ENCODE data around the gene TM4SF1.
A peak's percentile ranks its signal among the peaks of the same experiment; 100 is the strongest.

TM4SF1 gene, protein sequence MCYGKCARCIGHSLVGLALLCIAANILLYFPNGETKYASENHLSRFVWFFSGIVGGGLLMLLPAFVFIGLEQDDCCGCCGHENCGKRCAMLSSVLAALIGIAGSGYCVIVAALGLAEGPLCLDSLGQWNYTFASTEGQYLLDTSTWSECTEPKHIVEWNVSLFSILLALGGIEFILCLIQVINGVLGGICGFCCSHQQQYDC

DNA sequence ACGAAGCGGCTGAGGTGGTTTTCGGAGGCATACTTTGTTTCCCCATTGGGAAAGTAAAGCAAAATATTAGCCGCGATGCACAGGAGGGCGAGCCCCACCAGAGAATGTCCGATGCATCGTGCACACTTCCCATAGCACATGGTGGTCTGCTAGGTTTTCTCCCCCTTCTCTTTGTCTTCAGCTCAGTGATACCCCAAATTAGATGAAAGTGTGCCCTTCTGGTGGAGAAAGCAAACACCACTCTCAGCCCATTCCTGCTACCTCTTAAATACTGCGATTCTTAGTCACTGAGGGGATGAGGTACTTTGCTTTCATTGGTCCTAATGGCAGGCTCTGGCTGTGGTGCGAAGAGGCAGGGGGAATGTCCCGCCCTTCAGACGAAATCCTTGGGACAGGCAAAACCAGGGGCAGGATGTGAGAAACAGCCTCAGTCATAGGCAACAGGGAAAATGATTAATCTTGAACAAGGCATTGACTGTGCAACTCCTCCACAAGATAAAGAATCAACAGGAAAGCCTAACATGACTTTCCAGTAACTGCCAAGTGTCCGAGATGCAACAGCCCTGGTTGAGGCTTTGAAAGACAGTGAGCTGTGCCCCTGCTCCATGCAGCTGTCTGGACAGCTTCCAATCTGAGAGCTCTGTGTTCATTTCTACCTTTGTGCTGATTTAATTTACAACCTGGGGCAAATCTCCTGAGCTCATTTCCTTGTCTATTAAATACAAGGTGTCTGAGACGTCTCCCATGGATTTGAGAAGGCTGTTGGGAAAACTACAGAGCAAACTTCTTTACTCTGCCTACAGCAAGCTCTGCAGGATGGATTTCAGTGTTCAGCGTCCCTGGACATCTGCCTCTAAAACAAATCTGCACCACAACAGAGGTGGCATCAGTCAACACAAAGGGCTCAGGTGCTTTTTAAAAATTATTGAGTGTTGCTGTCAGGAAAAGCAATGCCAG is at the start of gene TM4SF1:
TM4SF1 (minus strand) TSS at position 242 of the 957 bp plus-strand sequence; CDS start at position 140, 102 bp downstream.
- DNase-seq (ENCODE audit: low read depth): peak; percentile 92

DNA sequence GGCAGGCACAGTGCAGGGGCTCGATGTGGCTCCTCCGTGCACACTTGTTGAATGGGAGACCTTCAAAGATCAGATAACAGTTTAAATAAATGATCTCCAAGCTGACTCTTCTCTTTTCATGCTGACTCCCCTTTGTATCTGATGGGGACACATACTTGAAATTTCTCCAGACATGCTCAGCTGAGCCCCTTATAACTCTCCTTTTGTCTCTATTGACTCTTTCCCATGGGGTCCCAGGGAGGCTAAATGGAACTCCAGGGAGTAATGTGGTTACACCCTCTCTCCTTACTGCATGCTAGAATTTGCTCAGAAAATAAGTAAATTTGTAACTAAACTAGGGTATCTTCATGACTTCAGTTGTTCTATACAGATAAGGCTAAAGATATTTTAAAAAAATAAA is 48.9 kb upstream of the TM4SF1 start:
- no peak for DNase-seq (ENCODE audit: low read depth)

DNA sequence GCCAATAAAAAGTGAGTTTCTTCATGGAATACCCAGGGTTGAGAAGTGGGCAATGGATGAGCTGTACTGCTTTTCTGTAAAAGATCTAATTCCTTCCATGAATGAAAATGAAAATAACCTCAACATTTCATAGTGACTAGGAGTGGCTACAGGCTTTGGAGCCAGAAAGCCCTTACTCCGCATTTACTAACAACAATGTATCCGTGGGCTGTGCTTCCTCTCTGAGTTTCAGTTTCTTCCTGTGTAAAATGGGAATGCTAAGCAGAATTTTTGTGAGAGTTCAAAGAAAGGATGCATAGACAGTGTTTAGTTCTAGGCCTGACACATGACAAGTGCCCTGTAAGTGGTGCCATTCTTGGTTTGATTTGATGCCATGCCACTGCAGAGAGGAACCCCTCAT is 47.5 kb upstream of the TM4SF1 start:
- no peak for DNase-seq (ENCODE audit: low read depth)

DNA sequence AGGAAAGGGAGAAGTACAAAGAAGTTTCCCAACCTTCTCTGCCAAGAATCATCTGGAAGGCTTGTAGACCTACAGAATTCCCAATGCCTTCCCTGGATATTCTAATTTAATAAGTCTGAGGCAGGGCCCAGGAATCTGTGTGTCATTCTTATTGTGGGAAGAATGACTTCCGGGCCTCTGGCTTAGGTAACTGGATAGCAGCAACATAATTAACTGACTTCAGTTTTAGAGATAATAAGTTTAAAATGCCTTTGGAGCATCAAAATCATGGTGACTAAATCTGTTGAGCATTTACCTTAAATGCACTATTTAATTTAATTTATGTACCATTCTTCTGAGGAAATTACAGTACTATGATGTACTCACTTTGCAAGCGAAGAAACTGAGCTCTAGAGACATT is 44.3 kb upstream of the TM4SF1 start:
- DNase-seq (ENCODE audit: low read depth): no peak

DNA sequence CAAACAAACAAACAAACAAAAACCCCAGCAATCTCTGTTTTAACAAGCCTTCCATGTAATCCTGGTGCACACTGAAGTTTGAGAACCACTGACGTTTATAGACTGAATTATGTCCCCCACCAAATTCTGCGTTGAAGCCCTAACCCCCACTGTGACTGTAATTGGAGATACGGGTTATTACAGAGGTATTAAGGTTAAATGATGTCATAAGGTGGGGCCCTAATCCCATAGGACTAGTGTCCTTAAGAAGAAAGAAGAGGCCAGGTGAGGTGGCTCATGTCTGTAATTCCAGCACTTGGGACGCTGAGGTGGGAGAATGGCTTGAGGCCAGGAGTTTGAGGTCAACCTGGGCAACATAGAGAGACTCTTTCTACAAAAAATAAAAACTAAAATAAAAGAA is 42.4 kb upstream of the TM4SF1 start:
- no peak for DNase-seq (ENCODE audit: low read depth)

DNA sequence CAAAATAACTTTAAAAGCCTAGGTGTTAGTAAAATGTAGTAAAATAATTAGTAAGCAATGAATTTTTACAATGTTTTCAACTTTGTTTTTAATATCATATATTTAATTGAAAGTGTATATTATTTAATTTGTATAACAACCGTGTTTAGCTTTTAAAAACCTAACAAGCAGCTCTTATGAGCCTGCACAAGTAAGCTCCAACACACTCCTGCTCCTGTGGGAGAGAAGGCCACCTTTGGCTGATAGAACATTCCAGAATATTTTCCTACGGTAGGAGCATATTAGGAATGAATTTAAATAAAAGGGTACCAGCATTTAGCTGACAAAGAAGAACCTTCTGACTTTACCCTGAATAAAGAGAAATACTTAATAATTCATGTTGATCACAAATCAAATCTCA is 40.3 kb upstream of the TM4SF1 start:
- DNase-seq (ENCODE audit: low read depth): no peak

DNA sequence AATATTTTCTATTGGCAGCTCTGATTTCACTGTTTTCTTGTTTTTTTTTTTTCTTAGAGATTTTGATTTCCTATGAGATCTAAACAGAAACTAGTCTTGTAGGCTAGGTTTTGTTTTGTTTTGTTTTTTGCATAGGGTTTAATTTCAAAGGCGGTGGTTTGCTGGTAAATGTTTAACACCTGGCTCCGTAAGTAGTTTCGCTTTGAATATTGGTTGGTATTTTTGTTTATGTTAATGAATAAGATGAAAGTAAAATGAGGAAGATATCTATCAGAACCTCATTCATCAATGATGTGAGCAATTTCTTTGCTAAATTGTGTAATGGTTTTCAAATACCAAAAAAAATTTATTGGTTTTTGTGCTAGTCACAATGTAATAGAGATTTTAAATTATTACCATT is 39.7 kb upstream of the TM4SF1 start:
- no peak for DNase-seq (ENCODE audit: low read depth)

DNA sequence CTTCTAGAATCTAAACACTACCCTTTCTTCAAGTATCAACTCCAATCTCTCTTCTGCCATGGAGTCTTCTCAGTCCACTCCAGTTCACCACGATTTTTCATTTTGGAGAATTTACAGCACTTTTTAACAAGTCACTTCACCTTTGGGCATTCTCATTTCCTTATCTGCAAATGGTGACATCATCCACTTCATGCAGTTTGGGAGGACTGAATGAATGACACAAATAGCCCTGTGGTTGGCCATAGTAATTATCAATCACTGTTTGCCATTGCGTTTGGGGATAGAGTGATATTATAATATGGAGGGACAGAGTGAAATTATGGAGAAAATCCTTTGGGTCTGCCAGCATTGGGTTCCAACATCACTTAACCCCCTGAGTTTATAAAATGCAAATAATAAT is 38.0 kb upstream of the TM4SF1 start:
- no peak for DNase-seq (ENCODE audit: low read depth)

DNA sequence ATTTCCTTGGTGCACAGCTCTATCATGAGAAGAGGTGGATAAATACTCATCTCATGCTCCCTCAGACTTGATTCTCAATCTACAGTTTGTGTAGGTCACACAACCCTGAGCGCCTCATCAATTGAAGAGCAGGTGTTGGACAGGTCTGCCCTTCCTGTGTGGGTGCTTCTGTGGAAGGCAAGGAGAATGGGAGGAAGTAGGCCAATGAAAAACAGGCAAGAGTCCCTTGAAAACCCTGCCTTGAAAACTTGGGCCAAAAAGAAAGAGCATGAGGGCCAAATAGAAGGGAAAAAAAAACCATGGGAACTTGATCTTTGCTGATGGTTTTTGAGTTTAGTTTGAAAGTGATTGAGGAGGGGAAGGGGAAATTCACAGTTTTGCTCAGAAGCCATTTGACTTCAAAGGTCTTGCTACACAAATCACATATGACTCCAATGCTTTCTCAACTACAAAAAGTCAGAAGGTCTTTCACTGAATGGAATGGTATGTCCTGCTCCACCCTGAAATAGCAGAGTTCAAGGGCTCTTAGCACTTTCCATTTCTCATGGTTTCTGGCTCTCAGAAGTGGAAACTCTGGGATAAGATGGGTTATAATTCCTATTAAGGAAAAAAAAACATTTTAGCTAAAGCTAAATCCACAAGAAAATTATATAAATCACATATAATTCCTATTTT is 37.2 kb upstream of the TM4SF1 start:
- DNase-seq (ENCODE audit: low read depth): no peak

DNA sequence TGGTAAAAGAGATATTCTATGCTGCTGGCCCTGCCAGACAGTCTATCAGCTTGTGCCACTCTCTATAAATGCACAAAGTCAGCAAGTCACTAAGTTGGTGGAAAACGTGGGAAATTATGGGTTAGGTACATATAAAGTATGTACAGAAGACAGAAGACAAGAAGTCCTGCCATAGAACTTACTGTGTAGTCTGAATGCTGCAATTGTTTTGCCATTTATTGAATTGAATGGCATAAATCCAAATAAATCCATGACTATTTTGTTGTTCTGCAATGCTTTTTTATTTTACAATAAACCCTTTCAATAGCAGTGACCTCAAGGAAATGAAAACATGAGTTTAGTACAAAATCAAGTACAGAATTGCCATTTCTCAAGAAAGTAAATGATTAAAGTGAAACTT is 34.1 kb upstream of the TM4SF1 start:
- no peak for DNase-seq (ENCODE audit: low read depth)

DNA sequence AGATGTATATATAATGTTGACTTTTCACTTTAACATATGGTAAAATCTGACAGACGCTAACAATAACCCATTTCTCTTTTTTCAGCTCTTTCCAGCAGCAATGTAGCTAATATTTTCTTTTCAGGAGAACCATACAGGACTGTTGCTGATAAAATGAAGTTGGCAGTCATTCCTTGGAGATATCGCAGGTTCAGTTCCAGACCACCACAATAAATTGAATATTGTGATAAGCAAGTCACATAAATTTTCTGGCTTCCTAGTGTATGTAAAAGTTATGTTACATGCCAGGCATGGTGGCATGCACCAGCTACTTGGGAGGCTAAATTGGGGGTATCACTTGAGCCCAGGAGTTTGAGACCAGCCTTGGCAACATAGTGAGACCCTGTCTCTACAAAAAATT is 31.9 kb upstream of the TM4SF1 start:
- no peak for DNase-seq (ENCODE audit: low read depth)

DNA sequence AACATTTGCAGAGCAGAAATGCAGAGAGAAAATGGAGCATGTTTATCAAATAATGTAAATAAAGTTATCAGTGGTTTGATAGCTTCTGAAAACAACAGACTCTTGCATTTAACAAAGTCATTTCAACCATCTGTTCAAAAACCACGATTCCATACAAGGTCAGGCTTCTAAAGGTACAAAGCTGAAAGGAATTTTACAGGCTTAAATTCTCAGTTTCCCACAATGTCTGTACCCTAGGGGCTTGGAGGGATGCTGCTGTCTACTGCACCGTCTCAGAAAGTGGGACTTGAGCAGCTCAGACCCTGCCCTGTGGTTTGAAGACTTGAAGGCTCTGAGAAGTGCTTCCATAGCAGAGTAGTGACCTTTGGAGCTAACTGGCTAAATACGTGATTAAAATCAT is 30.4 kb upstream of the TM4SF1 start:
- no peak for DNase-seq (ENCODE audit: low read depth)

DNA sequence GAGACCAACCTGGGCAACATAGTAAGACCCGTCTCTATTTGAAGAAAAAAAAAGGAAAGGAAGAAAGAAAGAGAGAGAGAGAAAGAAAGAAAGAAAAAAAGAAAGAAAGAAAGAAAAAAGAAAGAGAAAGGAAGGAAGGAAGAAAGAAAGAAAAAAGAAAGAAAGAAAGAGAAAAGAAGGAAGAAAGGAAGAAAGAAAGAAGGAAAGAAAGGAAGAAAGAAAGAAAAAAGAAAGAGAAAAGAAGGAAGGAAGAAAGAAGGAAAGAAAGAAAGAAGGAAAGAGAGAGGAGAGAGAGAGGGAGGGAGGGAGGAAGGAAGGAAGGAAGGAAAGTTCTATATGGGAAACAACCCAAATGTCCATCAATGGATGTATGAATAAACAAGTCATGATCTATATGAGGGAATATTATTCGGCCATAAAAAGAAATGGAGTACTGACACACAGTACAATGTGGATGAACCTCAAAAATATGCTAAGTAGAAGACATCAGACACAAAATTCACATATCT is 28.8 kb upstream of the TM4SF1 start:
- no peak for DNase-seq (ENCODE audit: low read depth)

DNA sequence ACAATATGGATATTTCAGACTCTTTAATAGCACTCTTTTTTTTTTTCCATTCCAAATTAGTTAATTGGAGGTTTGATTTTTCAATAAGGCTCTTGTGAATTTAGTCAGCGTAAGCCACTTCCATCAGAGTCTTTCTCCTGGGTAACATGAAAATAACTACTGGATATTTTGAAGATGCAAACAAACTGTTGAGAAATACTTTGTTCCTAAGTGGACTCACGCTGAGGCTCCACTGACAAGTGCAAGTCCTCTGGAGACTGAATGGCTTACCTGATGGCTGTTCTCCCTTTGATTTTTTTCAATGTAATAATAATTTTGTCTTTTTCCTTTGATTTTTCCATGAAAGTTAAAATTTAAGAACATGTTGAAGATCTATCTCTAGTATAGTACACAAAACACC is 26.0 kb upstream of the TM4SF1 start:
- no peak for DNase-seq (ENCODE audit: low read depth)

DNA sequence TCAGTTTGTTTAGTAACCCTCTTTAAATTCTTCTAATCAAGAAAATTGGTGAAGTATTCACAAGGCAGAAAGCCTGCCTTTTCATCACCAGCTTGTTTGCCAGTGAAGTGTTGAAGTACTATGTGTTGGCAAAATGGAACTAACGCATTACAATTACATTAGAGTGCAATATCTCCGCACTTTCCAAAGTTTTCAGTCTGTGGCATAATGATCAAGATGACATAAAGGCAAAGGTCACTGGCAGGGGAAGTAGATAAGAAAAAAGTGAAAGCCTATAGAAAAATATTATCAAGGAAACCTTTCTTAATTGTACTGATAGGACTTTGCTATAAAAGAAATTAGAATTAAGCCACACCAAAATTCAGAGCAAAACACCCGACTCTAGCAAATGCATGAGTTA is 25.0 kb upstream of the TM4SF1 start:
- no peak for DNase-seq (ENCODE audit: low read depth)

DNA sequence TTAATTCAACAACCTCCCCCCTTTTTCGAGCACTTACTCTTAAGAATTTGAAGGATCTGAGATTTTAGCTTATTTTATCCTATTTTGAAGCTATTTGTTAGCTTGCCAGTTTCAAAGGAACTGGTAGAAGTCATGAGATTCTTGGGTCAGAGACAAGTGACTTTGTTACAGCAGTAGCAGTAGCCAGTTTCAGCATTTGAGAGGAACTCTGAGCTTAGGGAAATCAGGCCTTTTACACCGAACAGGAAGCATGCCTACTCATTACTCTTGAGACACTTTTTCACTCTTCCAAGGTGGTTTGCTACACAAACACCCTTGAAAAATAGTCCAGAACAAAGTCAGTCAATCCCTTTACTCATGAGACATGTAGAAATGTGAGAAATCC is 24.5 kb upstream of the TM4SF1 start:
- DNase-seq (ENCODE audit: low read depth): no peak

DNA sequence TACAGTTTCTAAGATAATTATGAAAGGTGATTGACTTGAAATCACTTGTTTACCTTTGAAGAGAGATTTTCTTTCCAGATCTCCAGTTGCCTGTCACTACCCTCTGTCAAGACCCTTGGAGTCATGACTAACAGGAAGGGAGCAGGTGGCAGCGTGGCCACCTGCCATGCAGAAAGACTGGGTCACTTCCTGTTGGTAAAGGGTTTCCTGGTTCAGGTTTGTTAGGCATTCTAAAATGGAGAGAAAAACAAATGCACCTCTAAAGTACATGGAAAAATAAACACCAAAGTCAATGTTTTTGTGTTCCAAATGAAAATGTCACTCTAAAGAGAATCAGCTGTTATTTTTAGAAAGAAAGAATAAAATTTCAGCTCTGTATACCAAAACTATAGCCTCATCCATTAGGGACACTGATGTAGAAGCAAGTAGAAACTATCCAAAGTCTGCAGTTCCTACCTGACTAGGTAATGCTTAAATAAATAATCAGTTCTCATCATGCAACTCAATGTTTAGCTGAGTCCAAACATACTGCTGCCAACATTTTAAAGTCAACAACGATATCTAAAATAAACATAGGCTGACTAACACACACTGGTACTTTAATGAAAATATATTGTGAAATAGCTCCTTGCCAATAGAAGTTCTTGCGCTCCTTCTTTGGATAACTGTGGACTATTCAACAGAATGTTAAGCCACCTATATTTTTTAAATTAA is 23.9 kb upstream of the TM4SF1 start:
- DNase-seq (ENCODE audit: low read depth): no peak

DNA sequence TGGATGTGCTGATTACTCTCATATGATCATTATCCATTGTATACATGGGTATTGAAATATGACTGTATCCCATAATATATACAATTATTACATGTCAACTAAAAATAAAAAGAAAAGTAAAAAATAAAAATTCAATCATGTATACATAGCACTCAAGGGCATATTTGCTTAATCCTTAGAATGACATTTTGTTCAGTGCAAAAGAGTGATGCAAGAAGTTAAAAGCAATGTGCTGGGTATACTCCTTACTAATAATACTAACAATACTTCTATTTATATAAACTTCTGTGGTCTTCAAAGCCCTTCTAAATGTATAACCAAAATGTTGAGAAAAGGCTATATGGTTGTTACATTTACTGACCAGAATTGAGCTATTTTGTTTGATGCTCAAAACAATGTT is 23.2 kb upstream of the TM4SF1 start:
- DNase-seq (ENCODE audit: low read depth): no peak

DNA sequence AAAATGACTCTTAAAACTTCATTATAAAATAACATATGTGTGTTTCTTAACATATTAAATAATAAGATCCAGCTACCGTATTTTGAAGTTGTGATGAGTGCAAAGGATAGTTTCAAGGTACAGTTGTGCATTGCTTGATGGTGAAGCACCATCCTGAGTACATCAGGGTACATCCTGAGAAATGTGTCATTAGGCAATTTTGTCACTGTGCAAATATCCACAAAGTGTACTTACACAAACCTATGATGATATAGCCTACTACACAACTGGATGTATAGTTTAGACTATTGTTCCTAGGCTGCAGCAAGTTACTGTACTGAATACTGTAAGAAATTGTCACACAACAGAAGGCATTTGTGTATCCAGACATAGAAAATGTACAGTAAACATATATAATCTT is 20.8 kb upstream of the TM4SF1 start:
- DNase-seq (ENCODE audit: low read depth): no peak

DNA sequence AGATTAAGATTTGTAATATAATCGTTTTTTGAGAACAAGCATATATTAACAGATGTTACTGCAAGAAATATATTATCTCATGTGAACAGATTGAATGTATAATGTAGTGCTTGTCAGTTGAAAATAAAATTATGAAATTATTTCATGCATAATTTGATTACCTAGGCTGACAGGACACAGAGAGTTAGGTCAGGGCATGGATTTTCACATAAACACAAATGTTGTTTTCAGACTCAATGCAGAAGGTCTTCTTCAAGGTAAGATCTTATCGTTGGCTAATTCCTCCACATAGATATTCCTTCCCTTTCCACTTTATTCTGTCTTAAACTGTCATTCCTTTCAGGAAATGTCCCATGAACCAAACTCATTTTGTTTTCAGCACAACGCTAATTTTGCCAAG is 20.1 kb upstream of the TM4SF1 start:
- no peak for DNase-seq (ENCODE audit: low read depth)

DNA sequence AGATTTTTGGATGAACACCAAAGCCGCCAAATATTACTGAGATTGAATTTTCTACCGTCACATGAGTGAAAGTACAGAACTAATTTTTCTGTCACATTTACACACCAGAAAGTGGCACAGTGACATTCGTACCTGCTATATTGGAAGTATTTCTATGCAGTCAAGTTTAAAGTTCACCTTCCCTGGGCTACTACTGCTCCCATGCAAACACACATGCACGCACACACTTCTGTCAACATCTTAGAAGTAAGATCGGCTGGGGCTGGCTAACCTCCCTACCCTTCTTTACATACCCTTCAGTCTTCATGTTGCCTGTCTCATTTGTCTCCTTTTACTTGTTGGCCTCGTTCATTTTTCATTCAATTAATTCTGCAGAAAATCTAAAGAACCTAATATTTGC is 19.0 kb upstream of the TM4SF1 start:
- DNase-seq (ENCODE audit: low read depth): no peak

Data from HS-27A (cell line).